ENCODE results near the gene IGSF22.

Gene IGSF22

DNA sequence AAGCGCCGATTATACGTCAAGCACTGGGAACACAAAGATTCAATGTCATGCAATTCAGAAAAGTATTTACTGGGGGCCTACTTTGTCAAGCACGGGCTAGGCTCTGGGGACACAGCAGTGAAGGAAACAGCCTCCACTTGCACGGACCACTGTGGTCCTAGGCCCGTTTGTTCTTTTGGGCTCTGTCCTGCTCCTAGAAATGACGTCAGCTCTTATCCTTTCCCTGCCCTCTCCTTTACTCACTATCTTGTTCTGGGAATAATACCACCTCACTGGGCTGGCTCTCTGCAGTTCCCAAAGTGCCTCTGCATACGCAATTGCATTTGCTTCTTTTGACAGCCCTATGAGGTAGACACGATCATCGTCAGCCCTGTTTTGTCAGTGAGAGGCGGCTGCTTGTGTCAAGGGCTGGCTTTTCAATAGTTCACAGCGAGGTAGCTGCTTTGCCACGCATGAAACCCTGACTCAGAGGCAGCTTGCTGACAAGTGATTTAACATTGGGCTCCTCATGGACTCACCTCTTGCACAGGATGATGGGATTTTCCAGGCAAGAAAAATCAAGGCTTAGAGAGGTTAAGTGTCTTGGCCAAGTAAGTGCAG is 22.9 kb upstream of the IGSF22 start:
- H3K4me3 ChIP-seq (ENCODE audit: low read depth, low read length) = no peak overlapping the region
- no peak for DNase-seq (ENCODE audit: low read depth)

DNA sequence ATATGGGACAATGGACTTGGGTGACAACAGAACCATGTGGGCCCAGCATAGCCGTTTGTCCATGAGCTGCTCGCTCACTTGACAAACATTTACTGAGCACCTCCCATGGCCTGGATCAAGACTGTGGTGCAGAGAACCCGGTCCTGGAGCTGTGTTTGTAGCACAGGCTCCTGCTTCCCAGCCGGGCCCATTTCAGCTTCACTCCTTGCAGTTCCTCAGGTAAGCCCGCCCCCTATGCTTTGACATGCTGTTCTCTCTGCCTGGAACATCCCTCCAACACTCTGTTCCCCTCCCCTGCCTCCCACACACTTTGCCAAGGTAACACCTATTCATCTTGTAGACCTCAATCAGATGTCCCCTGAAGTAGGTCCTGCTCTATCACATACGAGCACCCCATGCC is 19.3 kb upstream of the IGSF22 start:
- no peak for DNase-seq (ENCODE audit: low read depth)
- no peak overlapping the region for H3K4me3 ChIP-seq (ENCODE audit: low read depth, low read length)

DNA sequence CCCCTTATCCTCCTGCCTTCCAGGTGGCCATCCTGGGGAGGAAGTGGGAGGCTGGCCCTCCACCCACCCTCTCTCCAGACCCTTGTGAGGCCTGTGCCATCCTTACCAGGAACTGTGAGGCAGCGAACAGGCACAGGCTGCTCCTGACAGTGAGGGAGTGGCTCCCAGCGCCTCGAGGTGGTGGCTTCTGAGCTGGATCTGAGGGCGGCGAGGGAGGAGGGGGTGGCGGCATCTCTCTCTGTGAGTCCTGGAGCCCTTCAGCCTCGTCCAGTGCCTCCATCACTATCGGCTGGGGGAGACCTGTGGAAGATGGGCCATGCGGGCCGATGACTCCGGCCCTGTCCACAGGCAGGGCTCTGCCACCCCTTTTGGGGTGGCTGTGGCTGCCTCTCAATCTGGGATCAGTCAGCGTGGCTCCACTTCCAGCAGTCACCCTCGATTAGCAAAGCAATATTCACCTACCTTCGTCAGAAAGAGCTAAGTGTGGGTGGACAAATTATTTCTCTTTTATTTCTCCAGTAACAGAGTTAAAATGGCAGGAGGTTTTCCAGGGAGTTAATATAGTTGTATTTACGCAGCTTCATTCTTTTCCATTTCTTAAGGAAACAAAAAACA is 18.0 kb upstream of the IGSF22 start:
- DNase-seq (ENCODE audit: low read depth) = no peak
- H3K4me3 ChIP-seq (ENCODE audit: low read depth, low read length) = no peak overlapping the region

DNA sequence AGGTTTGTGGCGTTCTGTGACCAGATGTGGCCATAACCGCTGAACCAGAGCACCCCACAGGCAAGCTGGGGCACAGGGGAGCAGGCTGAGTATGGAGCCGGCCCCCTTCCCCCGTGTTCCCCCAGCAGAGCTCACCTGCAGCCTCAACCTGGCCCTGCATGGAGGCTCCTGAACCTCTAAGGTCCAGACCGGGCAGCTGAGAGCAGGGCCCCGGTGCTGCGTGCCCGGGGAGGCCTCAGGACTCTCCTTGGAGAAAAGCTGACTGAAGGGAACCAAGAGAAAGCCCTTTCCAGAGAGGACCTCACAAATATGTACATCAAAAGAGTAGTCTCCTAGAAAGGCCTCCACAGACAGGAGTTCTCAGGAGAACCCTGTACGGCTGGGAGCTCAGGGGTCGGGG is 17.4 kb upstream of the IGSF22 start:
- H3K4me3 ChIP-seq (ENCODE audit: low read depth, low read length) = no peak overlapping the region
- DNase-seq (ENCODE audit: low read depth) = no peak

DNA sequence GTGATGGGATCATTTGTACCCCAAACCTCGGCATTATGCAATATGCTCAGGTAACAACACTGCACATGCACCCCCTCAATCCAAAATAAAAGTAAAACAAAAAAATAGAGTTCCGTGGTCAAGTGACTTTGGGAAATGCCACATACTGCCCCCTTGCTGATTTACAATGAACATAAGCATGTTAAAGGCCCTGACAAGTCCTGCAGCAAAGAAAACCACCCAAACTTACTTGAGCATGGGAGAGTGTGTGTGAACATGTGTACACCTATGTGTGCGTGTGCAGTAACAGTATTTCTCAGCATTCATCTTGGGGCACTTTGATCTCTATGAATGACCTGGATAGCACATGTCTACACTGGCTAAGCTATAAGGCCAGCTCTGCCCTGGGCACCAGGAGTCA is 15.8 kb upstream of the IGSF22 start:
- no peak overlapping the region for H3K4me3 ChIP-seq (ENCODE audit: low read depth, low read length)
- DNase-seq (ENCODE audit: low read depth) = no peak

DNA sequence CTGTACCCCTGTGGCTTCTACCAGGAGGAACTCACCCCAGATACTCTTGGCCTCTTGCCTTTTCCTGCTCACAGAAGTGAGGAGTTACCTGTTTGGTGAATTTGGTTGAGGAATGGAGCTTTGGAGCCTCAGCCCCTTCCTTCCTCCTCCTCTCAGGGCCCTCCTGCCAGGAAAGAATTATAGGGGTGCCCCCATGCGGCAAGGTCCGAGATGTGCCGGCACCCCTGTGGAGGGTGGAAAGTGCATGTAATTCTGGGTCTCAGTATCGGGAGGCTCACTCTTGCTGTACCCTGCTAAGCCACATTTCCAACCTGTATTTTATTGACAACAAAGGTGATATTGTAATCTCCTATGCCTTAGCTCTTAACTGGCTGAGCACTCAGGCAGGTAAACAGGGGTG is 13.7 kb upstream of the IGSF22 start:
- no peak for DNase-seq (ENCODE audit: low read depth)
- H3K4me3 ChIP-seq (ENCODE audit: low read depth, low read length) = no peak overlapping the region

GRCh38 chr11:18737642-18738041 is 11.7 kb upstream of the IGSF22 start:
- DNase-seq (ENCODE audit: low read depth) = no peak

DNA sequence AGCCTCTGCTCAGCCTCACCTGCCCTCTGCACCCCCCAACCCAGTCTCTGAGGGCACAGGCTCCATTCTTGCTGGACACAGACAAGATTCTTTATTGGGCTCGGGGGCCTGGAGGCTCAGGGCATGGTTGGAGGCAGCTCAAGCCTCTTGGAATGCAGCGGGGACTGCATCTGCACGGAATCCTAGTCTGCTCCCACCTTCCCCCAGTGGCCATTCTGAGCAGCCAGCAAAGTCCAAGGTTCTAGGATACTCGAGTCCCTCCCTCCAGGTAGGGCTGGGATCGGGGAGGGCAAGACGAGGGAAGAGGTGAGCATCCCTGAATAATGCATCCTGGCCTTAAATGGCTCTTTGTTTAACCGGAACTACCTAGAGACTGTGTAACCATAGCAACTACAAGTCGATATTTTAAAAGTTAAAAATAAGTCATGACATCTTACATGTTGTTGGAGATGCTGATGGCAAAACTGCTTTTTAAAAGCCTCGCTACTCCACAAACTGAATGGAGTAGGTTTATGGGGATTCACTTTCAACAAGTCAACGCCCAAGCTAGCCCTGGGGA is 10.7 kb upstream of the IGSF22 start:
- no peak for DNase-seq (ENCODE audit: low read depth)
- no peak overlapping the region for H3K4me3 ChIP-seq (ENCODE audit: low read depth, low read length)

More at GRCh38 chr11:18737642-18738041, 11.7 kb upstream of the IGSF22 start:
- no peak overlapping the region for H3K4me3 ChIP-seq (ENCODE audit: low read depth, low read length)

GRCh38 chr11:18733202-18733601 is 7.2 kb upstream of the IGSF22 start:
- DNase-seq (ENCODE audit: low read depth) = no peak

GRCh38 chr11:18731949-18732821 is 6.2 kb upstream of the IGSF22 start:
- DNase-seq (ENCODE audit: low read depth) = no peak
- H3K4me3 ChIP-seq (ENCODE audit: low read depth, low read length) = no peak overlapping the region

More at GRCh38 chr11:18733202-18733601, 7.2 kb upstream of the IGSF22 start:
- H3K4me3 ChIP-seq (ENCODE audit: low read depth, low read length) = no peak overlapping the region

GRCh38 chr11:18731441-18731840 is 5.5 kb upstream of the IGSF22 start:
- DNase-seq (ENCODE audit: low read depth) = no peak

GRCh38 chr11:18730020-18730419 is 4.0 kb upstream of the IGSF22 start:
- no peak for DNase-seq (ENCODE audit: low read depth)
- no peak overlapping the region for H3K4me3 ChIP-seq (ENCODE audit: low read depth, low read length)

More at GRCh38 chr11:18731441-18731840, 5.5 kb upstream of the IGSF22 start:
- no peak overlapping the region for H3K4me3 ChIP-seq (ENCODE audit: low read depth, low read length)

DNA sequence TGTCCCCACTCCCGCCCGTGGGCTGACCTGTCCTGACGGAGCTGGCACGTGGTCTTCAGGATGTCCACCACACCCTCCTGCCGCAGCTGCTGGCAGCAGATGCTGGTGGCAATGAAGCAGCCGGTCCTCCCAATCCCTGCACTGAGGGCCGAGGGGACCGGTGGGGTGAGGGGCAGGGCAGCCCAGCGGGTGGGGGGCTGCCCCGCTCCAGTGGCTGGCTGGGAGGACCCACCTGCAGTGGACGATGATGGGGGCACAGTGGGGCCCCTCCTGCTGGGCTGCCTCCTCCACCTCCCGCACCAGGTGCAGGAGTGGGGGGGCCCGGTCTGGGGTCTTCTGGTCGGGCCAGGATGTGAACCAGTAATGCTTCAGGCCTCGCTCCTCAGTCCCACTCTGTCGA is 3.4 kb upstream of the IGSF22 start:
- no peak overlapping the region for H3K4me3 ChIP-seq (ENCODE audit: low read depth, low read length)
- DNase-seq (ENCODE audit: low read depth) = no peak

GRCh38 chr11:18728658-18729057 is 2.7 kb upstream of the IGSF22 start:
- H3K4me3 ChIP-seq (ENCODE audit: low read depth, low read length) = no peak overlapping the region
- no peak for DNase-seq (ENCODE audit: low read depth)

DNA sequence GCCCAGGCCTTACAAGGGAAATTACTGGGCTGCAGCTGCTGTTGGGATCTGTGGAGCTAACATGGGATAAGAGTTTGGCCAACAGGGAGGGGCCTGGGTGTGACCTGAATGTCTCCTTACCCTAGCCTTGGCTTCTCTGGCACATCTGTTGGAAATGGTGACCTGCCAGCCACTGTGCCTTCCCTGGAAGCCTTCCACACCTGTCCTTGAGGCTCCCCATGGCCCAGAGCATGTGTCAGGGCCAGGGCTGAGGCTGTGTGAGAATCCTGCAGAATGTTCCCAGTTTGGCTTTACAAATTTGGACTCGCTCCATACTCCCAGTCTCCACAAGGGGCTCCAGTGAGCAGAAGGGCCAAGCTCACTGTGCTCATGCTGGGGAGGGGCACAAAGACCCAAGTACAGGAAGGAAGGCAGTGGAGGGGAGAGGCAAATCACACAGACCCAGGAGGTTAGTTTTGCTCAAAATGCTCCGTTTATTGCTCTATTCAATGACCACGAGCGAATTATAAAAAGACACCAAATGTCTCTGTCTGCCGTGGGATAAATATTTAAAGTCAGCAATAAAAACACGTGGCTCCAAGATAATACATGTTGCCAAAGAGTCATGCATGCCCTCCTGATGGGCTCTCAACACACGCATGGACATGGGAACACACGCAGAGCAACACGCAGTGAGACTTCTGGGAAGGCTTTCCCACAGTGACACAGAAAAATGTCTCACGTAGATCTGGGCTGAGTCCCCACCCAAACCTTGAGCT is 1.7 kb upstream of the IGSF22 start:
- no peak for DNase-seq (ENCODE audit: low read depth)
- H3K4me3 ChIP-seq (ENCODE audit: low read depth, low read length) = no peak overlapping the region

GRCh38 chr11:18723991-18724390 is 2.0 kb downstream of the IGSF22 start:
- no peak for DNase-seq (ENCODE audit: low read depth)

GRCh38 chr11:18722293-18722637 is 3.7 kb downstream of the IGSF22 start:
- no peak overlapping the region for H3K4me3 ChIP-seq (ENCODE audit: low read depth, low read length)
- no peak for DNase-seq (ENCODE audit: low read depth)

More at GRCh38 chr11:18723991-18724390, 2.0 kb downstream of the IGSF22 start:
- H3K4me3 ChIP-seq (ENCODE audit: low read depth, low read length) = no peak overlapping the region

DNA sequence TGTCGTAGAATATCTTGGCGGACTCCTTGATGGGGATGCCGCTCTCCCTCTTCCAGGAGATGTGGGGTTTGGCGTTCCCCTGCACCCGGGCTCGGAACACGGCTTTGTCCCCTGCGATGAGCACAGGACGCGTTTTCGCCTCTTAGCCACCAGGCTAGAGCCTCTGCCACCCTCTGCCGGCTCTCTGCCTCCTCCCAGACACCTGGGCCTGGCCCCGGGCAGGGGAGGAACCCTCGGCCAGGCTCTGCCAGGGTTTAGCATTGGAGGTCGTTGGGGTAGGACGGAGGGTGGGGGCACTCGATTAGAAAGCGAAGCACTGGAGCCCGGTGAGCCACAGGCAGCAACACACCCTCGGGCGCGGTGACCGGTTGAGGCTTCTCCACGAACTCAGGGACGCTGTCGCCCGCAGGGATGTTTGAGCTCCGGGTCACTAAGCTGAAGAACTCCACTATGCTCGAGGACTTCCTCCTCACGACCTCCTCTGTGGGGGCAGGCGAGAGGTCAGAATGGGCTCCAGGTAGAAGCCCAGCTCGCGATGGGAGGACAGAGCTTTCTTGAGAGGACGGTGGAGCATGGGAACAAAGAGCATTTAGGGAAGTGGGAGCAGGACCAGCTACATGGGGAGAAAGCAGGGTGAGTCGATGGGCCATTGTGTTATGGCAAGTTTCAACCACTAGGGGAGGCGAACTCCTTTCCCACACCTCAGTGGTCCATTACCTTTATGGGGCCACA is 4.3 kb downstream of the IGSF22 start:
- peak overlapping the region; percentile 59 for H3K4me3 ChIP-seq (ENCODE audit: low read depth, low read length)
- no peak for DNase-seq (ENCODE audit: low read depth)

Measured in skeletal muscle cell (primary cell).